Activated T-cell treated with anti-CD3 and anti-CD28 coated beads, Interleukin-2, amount 50 U/mL, for 24 hours (primary cell): ENCODE measurements around the gene DPP6.

Experiments used
- DNase-seq: peaks from one replicate; pipeline ENCODE4 v3.0.0-alpha.2; 2020
- H3K27ac Mint-ChIP-seq: 2 replicates; pipeline ENCODE4 v1.8.0; 2020; ENCODE audit warnings: mild to moderate bottlenecking, mixed read lengths
- H3K27me3 Mint-ChIP-seq: 2 replicates; pipeline ENCODE4 v1.8.0; 2020; ENCODE audit warnings: mixed read lengths
- H3K36me3 Mint-ChIP-seq: 2 replicates; pipeline ENCODE4 v1.8.0; 2020; ENCODE audit warnings: low read depth, mixed read lengths
- H3K4me1 Mint-ChIP-seq: 2 replicates; pipeline ENCODE4 v1.8.0; 2020; ENCODE audit warnings: low read depth, mixed read lengths
- H3K4me3 Mint-ChIP-seq: 2 replicates; pipeline ENCODE4 v1.8.0; 2020; ENCODE audit warnings: mild to moderate bottlenecking, moderate library complexity, mixed read lengths
- H3K9me3 Mint-ChIP-seq: 2 replicates; pipeline ENCODE4 v1.8.0; 2020; ENCODE audit warnings: mixed read lengths

Gene DPP6

DNA sequence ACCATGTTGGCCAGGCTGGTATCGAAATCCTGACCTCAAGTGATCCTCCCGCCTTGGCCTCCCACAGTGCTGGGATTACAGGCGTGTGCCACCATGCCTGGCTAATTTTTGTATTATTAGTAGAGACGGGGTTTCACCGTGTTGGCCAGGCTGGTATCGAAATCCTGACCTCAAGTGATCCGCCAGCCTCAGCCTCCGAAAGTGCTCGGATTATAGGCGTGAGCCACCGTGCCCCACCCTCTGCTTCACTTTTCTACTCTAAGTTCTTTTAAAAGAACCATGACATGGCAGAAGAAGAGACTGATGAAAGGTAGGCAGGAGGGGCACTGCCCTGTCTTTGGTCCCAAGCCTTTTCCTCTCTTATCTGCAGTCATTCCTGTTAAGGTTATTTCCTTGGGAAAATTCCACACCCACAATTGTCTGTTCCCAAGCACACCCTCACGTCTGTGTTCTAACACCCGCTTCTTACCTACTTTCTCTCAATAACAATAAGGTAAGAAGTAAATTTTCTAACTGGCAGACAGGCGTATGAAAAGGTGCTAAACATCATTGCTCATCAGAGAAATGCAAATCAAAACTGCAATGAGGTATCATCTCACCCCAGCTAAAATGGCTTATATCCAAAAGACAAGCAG lies 291.7 kb downstream of the DPP6 start:
- Mint-ChIP-seq H3K4me1 (no peaks in the 10 kb centered on the region), H3K27ac (no peak overlapping the region), H3K4me3 (no peak overlapping the region), H3K9me3 (peaks cover 3% of the 10 kb centered on the region), H3K27me3 (no peaks in the 10 kb centered on the region), H3K36me3 (no peaks in the 10 kb centered on the region)
- DNase-seq: no peak

DNA sequence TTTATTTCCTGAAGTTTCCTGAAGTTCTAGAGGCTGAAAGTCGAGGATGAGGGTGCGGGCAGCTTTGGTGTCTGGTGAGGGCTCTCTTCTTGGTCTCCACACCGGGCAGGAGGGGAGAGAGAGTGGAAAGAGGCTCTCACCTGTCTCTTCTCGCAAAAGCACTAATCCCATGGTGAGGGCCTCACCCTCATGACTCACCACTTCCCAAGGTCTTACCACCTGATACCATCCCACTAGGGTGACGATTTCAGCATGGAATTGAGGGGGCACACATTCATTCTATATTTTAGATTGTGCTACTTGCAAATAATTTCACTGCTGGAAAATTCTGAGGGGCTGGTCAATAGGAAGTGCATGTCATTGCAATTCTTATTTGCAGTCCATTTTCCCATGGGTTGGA lies 292.9 kb downstream of the DPP6 start:
- H3K27ac Mint-ChIP-seq: no peak overlapping the region
- H3K9me3 Mint-ChIP-seq: peaks cover 3% of the 10 kb centered on the region

DNA sequence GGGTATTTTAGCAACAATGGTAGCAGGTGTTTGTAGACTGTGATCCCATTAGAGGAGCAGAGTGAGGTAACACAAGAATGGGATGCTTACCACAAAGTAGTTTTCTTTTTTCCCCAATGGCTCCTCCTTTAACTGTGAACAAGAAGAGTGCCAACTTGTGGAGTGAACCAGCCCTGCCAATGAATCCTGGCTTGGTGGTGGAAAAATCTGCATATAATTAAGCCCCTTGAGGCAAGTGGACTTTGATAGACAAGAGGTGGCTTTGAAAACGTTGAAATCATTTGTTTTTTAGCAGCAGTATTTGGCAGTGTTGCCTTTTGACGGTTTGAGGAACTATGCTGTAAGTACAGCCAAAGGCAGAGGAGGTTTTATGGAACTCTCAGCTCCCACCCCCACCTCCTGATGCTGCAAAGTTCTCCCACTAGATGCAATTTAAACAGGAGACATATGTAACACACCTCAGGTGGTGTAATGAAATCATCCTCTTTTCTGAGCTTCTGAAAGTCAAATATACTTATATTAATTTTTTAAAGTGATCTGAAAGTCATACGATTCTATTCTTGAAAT lies 295.6 kb downstream of the DPP6 start:
- H3K9me3 Mint-ChIP-seq: peaks cover 4% of the 10 kb centered on the region
- H3K4me3 Mint-ChIP-seq: no peak overlapping the region
- H3K4me1 Mint-ChIP-seq: no peaks in the 10 kb centered on the region
- no peaks in the 10 kb centered on the region for H3K36me3 Mint-ChIP-seq
- no peak overlapping the region for H3K27ac Mint-ChIP-seq
- DNase-seq: no peak
- no peaks in the 10 kb centered on the region for H3K27me3 Mint-ChIP-seq

More for the DNA sequence above, 292.9 kb downstream of the DPP6 start:
- no peaks in the 10 kb centered on the region for H3K27me3 Mint-ChIP-seq
- no peaks in the 10 kb centered on the region for H3K4me1 Mint-ChIP-seq
- H3K4me3 Mint-ChIP-seq: no peak overlapping the region
- no peaks in the 10 kb centered on the region for H3K36me3 Mint-ChIP-seq
- no peak for DNase-seq

DNA sequence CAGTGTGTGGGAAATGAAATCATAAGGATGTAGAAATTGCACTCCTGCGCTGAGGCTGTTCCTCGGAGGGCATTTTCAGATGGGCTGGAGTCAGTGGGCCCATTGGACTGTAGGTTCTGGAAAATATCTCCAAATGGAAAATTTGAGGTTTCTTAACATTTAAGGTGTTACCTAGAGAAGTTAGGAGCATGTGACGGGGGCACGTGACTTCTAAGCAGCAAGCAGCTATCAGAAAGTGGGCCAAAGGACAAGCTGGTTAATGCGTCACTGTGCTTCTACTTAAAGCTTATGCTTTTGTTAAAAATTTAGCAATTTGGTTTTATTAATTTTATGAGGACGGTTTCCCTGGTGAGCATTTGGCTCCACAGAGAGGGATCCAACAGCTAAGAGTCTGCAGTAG lies 298.7 kb downstream of the DPP6 start:
- Mint-ChIP-seq H3K4me1 (no peaks in the 10 kb centered on the region), H3K4me3 (no peak overlapping the region), H3K27ac (no peak overlapping the region), H3K9me3 (peaks cover 4% of the 10 kb centered on the region), H3K36me3 (no peaks in the 10 kb centered on the region), H3K27me3 (no peaks in the 10 kb centered on the region)
- no peak for DNase-seq

DNA sequence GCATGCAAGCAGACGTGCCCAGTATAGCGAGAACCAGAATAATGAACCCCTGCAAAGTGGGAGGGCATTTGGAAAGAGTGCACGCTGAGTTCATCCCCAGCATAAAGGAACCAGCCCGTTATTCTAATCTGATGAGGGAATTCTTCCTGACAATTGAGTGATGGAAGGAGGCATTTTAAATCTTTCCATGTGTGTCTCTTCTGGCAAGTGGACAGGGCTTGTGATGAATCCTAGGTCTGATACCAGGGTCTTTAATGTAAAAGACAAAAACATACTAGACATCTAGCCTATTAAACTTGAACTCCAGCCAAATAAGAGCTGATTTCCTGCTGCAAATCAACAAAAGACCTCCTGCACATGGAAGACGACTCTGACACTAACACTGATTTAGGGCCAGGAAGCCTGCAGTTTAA lies 301.2 kb downstream of the DPP6 start:
- Mint-ChIP-seq H3K27ac (no peak overlapping the region), H3K9me3 (peaks cover 4% of the 10 kb centered on the region), H3K4me1 (no peaks in the 10 kb centered on the region), H3K4me3 (no peak overlapping the region), H3K36me3 (no peaks in the 10 kb centered on the region), H3K27me3 (no peaks in the 10 kb centered on the region)
- no peak for DNase-seq

DNA sequence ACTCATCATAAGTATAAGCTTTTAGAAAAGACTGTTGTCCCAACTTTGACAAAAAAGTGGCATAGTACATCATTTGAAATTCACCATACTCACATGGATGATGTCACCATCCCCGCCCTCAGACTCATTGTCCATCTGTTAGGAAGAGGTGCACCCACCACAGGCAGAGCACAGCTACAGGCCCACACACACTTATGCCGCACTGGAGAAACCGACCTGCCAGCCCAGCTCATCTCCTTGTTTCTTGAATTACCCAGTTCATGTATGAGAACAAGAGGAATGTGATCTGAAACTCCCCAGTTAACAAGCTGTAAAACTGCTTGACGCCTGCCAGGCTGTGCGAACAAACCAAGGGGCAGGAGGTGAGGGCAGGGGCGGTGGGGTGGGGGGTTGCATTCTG lies 312.0 kb downstream of the DPP6 start:
- Mint-ChIP-seq H3K36me3 (no peaks in the 10 kb centered on the region), H3K27me3 (no peaks in the 10 kb centered on the region), H3K27ac (no peak overlapping the region), H3K9me3 (peaks cover 10% of the 10 kb centered on the region), H3K4me1 (no peaks in the 10 kb centered on the region), H3K4me3 (no peak overlapping the region)
- no peak for DNase-seq

DNA sequence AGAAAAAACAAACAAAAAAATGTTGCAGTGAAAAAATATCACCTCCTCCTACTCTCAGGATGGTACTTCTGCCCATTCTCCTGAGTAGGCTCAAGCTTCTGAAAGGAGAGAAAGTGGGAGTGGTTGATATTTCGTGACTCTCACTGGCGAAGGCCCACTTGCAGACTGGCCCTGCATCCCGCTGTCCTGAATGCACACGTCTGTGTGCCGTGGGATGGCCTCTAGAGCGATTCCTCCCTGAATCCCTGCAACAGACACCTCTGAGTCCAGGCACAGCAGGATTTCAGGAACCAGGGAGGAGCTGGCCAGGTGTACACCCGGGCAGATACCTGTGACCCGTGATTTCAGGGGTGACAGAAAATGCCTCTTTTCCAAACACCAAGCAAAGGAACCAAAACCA lies 319.2 kb downstream of the DPP6 start:
- DNase-seq: no peak
- Mint-ChIP-seq H3K4me3 (no peak overlapping the region), H3K27ac (no peak overlapping the region), H3K27me3 (no peaks in the 10 kb centered on the region), H3K9me3 (peaks cover 3% of the 10 kb centered on the region), H3K36me3 (no peaks in the 10 kb centered on the region), H3K4me1 (no peaks in the 10 kb centered on the region)

DNA sequence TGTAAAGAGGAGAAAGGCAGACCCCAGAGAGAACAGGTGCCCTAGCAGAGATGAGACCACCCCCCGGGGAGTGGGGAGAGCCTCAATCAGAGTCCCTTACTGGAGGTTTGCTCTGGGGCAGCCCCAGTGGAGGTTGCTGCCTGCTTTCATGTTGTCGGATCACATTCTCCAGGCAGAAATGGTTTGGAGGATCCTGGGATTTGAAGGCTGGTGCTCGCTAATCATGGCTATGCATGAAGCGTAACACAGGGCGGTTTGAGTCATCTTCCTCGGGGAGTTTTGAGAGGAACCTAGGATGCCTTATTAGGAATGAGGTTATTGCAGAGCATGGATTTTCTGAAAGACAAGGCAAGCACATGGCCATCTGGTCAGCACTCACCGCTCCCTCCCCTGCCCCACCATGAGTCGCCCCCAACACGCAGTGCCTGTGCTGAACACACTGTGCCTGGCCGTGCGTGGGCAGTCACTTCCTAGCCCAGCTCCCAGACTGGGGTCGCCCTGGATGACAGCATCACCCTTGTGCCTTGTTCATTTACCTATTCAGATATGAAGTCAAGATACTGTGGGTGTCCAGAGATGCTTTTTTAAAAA lies 319.9 kb downstream of the DPP6 start:
- no peaks in the 10 kb centered on the region for H3K36me3 Mint-ChIP-seq
- no peaks in the 10 kb centered on the region for H3K4me1 Mint-ChIP-seq
- H3K27me3 Mint-ChIP-seq: no peaks in the 10 kb centered on the region
- DNase-seq: no peak
- H3K9me3 Mint-ChIP-seq: no peaks in the 10 kb centered on the region
- H3K27ac Mint-ChIP-seq: no peak overlapping the region
- no peak overlapping the region for H3K4me3 Mint-ChIP-seq

DNA sequence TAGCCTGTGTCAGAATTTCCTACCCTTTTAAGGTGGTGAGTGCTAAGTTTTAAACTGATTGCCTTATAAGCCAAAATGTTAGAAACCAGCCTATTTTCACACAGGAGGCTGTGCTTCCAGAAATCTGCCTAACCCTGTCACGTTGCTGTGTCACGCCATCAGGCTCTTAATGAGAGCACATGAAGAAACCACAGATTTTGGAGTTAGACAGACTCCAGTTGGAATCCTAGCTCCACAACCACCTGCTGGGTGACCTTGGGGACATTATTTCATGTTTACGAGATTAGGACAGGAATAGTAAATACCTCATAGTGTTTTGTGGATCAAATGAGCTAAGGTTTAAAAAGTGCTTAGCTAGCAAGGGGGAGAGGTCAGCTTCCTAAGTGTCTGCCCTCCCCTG lies 321.8 kb downstream of the DPP6 start:
- Mint-ChIP-seq H3K4me3 (no peak overlapping the region), H3K4me1 (no peaks in the 10 kb centered on the region), H3K36me3 (no peaks in the 10 kb centered on the region), H3K27me3 (no peaks in the 10 kb centered on the region), H3K9me3 (no peaks in the 10 kb centered on the region), H3K27ac (no peak overlapping the region)
- no peak for DNase-seq

DNA sequence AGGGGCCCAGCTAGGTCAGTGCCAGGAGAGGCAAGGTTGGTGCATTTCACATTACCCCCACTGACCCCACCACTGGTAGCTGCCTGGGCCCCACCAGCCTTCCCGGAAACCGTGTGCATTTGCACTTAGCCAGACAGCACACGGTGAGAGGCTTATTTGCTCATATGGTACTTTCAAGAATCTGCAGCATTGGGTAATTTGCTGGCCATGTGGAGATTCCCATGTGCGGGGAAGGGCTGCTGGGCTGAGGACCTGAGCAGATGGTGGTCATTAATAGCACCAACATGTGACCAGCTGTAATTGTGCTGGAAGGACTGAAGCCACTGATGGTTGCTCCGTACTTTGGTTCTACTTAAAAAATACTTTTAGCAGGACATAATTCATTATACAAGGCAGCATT lies 323.8 kb downstream of the DPP6 start:
- H3K9me3 Mint-ChIP-seq: no peaks in the 10 kb centered on the region
- no peaks in the 10 kb centered on the region for H3K36me3 Mint-ChIP-seq
- H3K27ac Mint-ChIP-seq: no peak overlapping the region
- no peaks in the 10 kb centered on the region for H3K4me1 Mint-ChIP-seq
- no peak overlapping the region for H3K4me3 Mint-ChIP-seq
- no peak for DNase-seq
- H3K27me3 Mint-ChIP-seq: no peaks in the 10 kb centered on the region

DNA sequence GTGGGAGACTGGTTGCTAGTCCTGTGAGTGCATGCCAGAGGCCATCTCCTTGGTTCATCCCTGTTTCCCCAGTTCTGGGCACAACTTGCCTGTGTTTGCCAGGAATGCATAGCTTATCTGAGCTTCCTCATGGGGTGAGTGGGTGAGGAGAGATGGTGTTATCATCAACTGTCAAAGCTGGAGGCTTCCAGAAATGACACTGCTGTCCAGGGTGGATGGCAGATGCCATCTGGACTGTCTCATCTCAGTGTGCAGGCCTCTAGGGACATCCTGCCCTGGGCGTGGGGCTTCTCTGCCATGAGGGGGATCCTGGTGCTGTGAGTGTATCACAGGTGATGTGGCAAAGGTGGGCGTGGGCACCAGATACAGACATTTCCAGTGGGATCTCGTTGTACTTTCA lies 328.6 kb downstream of the DPP6 start:
- DNase-seq: no peak
- Mint-ChIP-seq H3K27ac (no peak overlapping the region), H3K27me3 (no peaks in the 10 kb centered on the region), H3K4me1 (no peaks in the 10 kb centered on the region), H3K36me3 (no peaks in the 10 kb centered on the region), H3K4me3 (no peak overlapping the region), H3K9me3 (no peaks in the 10 kb centered on the region)

DNA sequence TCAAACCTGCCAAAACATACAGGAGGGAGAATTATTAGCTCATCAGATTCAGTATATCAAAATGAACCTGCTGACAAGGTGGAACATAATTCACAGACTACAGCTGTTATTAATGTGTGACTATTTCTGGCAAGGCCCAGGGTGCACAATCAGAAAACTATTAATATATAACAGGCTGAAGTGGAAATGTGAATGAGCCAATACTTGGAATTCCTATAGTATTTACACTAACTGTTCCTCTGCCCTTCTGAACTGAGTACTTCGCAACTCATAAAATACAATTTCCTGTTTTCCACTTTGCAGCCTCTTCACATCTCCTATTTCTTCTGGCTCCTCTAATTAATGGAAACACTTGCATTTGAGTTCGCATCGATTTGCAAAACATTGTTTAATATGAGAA lies 330.8 kb downstream of the DPP6 start:
- Mint-ChIP-seq H3K9me3 (peaks cover 8% of the 10 kb centered on the region), H3K36me3 (no peaks in the 10 kb centered on the region)

DNA sequence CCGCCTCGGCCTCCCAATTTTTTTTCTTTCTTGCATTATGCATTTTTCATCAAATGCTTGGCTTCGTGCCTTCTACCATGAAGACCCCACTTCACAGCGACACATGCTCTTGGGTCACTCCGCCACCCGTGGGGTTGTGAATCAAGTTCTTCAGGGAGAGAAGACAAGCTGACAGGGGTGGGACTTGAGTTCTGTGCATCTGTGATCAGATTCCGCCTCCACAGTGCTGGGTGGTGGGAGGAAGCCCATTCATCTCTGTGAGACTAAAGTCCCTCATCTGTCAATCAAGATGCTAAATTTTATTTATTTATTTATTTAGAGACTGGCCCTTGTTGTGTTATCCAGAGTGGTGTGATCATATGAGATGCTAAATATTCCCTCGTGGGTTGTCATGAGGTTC lies 333.0 kb downstream of the DPP6 start:
- Mint-ChIP-seq H3K27ac (no peak overlapping the region), H3K4me1 (no peaks in the 10 kb centered on the region), H3K4me3 (no peak overlapping the region), H3K36me3 (no peaks in the 10 kb centered on the region), H3K27me3 (no peaks in the 10 kb centered on the region), H3K9me3 (peaks cover 15% of the 10 kb centered on the region)
- DNase-seq: no peak

More for the DNA sequence above, 330.8 kb downstream of the DPP6 start:
- no peak for DNase-seq
- no peaks in the 10 kb centered on the region for H3K27me3 Mint-ChIP-seq
- no peak overlapping the region for H3K4me3 Mint-ChIP-seq
- no peak overlapping the region for H3K27ac Mint-ChIP-seq
- H3K4me1 Mint-ChIP-seq: no peaks in the 10 kb centered on the region

DNA sequence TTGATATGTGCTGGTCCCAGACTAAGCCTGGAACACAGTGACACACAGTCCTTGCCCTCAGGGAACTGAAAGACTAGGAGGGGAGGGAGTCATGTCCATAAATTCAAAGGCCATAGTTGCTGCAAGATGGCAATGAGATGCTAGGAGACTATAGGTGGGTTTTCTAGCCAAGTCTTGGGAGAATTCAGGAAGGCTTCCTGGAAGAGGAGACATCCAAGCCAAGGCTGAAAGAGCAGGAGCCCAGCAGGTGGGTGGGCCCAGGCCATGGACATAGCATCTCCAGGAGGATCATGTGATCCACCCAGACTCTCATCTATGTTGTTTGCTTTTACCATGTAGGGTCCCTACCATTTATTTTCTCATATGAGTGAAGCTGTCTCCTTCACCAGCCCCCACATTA lies 335.1 kb downstream of the DPP6 start:
- Mint-ChIP-seq H3K27ac (no peak overlapping the region), H3K4me3 (no peak overlapping the region), H3K4me1 (no peaks in the 10 kb centered on the region), H3K9me3 (peaks cover 15% of the 10 kb centered on the region), H3K27me3 (no peaks in the 10 kb centered on the region), H3K36me3 (no peaks in the 10 kb centered on the region)
- DNase-seq: no peak

DNA sequence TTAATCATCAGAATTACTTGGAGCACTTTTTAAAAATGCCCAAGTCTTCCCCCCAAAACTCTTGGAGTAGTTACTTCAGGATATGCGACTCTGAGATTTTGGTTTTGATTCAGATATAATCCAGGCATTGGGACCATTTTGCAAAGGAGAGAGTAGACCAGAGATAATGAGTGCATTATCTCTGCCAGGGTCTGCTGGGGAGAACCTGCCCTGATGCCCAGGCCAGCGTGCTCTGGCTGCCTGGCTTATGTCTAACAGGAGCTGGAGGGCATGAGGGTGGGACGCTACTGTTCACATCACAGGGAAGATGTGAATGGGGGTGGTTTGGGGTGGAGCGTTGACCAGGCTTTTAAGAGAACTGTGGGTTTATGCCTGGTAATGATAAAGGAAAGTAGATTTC lies 336.2 kb downstream of the DPP6 start:
- Mint-ChIP-seq H3K9me3 (peaks cover 19% of the 10 kb centered on the region), H3K27me3 (no peaks in the 10 kb centered on the region), H3K36me3 (no peaks in the 10 kb centered on the region), H3K27ac (no peak overlapping the region), H3K4me3 (no peak overlapping the region), H3K4me1 (no peaks in the 10 kb centered on the region)
- DNase-seq: no peak
